Measurements from ENCODE around the gene PUM1. TPM values are rescaled to one million over a fixed set of nuclear protein-coding genes. Genes with fewer than 3 reads are reported as not detected.

Gene PUM1
- total RNA-seq, 1 donor from 2014 or later: 69.4 TPM

DNA sequence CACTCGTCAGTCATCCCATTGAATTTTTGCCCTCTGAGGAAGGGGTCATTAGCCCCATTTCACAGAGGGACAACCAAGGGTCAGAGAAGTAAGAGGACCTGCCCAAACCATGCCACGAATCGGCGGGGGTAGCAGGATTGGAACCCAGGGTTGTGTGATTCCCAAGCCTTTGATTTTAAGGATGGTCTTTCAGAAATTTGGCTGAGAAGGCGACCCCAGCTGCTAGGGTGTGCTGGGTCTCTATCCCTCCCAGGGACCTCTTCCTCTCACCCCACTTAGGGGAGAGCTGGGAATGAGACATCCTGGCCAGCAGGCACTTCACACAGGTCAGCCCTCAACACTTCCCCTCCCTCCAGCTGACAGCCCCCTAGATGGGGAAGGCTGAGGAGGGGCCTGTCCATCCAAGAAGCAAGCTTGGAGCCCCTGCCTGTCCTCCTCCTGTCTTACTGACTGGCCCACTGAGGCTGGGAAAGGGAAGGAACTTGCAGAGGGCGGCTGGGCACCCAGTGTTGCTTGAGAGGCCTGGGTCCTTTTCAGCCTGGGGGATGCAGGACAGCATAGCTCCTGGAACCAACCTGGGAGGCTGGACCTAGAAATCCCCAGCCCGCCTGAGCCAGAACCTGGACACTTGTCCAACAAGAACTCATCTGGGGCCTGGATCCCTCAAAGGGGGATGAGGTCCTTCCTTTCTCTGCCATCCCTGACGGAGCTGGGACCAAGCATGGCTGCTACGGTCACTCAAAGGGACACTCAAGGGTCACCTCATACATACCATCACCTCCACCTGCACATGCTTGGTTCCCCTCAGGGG lies 158.7 kb downstream of the PUM1 start:
- no peak for DNase-seq (ENCODE audit: low read depth, low spot score)

DNA sequence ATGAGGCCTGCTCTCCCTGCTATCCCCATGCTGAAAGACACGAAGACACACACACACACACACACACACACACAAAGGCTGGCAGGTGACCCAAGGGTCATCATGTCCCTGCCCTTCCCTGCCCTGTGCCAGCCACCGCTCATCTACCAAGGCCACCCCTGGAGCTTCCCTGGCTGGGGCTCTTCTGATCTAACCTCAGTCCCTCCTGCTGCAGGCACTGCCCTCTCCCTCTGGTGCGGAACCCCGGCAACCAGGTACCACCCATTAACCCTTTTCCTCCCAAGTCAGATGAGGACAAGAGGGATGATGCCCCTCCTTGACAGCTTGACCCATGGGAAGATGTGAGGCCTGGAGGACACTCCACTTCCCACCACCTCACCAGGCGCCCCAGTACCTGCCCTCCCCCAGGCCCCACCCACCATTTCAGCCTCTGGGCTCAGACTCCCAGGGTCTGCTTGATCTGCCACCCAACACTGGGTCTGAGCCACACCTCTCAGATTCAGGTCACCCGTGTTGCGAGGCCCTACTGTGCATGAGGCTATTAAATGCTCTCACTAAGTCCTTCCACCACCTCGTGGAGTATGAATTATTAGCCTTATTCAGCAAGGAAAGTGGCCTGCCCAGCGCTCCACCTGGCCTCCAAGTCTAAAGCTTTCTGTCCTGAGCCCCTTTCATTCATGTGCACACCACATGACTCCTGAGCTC lies 159.4 kb downstream of the PUM1 start:
- no peak for DNase-seq (ENCODE audit: low read depth, low spot score)

DNA sequence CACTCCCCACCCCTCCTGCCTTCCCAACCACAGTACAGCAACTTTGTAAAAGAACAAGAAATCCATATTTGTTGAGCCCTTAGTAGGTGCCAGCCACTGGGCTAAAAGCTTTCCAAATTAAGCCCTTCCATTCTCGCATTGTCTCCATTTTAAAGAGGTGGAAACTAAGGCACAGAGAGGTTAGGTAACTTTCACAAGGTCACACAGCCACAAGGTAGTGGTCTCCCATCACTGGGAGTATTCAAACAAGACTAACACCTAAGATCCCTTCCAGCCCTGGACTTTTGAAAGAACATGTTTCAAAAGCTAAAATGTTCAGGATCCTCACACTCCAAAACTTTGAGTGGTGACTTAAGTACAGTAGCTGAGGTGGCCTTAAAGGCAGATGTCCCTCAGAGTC lies 160.1 kb downstream of the PUM1 start:
- DNase-seq (ENCODE audit: low read depth, low spot score): no peak

DNA sequence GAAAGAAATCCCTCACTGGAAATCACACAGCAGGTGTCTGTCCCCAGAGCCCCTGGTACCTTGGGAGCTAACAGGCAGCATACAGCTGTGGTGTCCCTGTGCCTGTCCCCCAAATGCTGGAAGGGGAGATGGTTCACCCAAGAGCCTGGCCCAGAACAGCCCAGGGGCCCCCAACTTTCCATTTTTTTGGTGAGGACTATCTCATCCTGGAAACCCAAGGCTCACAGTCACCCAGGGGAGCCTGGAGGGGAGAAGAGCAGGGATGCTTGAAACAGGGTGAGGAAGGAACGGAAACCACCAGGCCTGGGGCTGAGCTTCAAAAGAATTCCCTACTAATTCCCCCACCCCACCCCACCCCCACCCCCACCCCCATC lies 160.6 kb downstream of the PUM1 start:
- no peak for DNase-seq (ENCODE audit: low read depth, low spot score)

DNA sequence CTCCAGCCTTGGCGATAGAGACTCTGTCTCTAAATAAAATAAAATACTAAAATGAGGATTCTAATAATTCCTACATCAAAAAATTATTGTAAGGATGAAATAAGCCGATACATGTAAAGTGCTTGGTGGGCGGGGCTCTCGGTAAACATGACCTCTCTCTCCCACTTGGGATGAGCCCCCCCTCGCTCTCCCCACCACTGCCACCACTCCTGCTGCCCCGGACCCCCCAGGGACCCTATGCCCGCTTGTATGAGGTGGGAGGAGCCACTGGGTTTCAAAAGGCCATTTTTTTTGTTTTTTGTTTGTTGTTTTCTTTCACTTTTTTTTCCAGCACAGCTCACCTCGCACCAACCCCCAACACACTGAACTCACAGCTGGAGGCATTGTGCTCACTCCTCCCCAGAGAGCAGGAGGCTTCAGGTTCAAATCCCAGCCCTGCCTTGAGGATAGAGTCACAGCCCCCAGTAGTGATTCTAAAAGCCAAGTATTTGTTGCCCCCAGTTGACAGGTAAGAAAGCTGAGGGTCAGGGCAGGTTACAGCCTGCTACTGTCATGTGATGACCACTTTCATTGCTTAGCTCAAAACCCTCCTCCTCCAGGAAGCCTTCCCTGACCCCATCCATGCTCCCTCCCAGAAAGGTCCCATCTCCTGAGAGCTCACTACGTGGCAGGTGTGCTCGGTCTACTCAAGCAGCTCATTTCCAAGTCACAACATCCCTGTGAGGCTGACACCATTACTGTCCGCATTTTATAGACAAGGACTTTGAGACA lies 161.1 kb downstream of the PUM1 start:
- no peak for DNase-seq (ENCODE audit: low read depth, low spot score)

DNA sequence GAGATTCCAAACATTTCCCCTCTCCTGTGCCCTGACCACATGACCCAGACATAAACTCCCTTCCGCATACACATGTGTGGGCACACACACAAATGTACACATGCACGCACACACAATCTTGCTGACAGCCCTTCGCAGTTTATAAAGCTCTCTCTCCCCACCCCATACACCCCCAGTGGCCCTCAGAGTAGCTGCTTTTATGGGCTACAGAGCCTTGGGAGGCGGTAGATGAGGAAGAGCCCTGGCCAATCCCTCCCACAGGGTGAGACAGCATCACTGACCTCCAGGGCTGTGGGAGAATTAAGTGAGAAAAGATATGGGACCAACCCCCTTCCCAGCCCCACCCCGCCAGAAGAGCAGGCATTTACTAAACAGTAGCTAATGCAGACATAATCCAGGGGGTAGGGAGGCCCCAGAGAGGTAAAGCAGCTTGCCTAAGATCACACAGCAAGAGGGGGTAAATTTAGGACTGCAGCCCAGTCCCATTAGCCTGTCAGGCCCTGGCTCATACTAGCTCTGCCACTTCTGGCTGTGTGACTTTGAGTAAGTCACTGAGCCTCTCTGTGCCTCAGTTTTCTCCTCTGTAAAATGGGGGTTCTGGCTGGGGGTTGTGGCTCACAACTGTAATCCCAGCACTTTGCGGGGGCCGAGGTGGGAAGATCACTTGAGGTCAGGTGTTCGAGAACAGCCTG lies 162.0 kb downstream of the PUM1 start:
- no peak for DNase-seq (ENCODE audit: low read depth, low spot score)

DNA sequence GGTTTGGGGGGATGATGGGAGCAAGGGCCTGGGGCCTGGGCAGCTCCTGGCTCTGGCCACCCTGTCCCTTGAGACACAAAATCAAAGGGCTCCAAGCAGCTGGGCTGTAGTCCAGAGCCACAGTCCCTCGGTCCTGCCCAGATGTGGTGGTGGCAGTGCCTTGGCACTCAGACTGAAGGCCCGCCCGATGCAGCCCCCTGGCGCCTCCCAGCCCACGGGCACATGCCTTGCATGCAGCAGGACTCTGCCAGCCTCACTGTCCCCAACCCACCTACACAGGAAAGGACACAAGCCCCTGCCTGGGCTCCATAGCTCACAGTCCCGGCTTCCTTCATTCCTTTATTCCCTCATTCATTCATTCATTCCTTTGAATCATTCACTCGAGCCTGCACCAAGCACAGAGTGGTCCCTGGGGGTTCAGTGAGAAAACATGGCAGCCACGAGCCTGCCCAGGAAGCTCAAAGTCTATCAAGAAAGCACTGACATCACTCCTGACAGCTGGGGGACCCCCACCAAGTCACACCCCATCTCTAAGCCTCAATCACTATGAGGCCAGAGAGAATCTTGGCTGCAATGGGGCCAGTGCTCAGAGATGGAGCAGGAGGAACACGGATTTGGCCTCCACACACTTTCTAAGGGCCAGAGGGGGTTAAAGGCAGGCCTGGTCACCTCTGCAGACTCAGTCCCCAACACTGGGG lies 162.8 kb downstream of the PUM1 start:
- DNase-seq (ENCODE audit: low read depth, low spot score): no peak

DNA sequence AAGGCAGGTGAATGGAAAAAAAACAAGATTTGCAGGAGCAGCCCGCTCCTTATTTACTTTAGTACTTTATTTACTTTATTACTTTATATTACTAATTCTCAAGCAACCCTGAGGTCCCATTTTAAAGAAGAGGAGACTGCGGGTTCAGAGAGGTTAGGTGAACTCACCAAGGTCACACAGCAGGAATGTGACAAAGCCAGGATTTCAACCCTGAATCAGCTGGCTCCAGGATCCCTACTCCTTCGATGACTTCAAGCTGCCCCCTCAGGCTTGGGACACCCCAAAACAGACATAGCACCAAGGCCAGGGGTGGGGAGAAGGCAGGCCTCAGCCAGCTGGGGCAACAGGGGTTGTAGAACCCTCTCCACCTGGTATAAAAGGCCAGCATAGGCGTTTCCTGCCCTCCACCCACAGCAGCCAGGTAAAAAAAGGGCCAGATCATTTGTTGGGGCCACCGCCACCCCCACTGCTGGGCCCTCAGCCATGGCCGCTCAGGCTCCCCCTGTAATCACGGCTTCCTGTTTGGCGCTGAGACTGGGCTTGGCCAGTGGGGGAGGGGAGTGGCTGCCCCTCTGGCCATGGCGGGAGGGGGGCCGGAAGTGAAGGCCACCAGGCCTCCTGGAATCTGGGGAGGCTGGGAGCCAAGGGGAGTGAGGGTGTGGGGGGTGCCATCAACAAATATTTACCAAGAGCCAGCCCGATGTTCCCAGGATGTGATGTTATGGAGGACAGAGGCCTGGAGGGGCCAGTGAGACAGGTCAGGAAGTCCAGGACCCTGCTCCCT lies 163.5 kb downstream of the PUM1 start:
- DNase-seq (ENCODE audit: low read depth, low spot score): no peak

DNA sequence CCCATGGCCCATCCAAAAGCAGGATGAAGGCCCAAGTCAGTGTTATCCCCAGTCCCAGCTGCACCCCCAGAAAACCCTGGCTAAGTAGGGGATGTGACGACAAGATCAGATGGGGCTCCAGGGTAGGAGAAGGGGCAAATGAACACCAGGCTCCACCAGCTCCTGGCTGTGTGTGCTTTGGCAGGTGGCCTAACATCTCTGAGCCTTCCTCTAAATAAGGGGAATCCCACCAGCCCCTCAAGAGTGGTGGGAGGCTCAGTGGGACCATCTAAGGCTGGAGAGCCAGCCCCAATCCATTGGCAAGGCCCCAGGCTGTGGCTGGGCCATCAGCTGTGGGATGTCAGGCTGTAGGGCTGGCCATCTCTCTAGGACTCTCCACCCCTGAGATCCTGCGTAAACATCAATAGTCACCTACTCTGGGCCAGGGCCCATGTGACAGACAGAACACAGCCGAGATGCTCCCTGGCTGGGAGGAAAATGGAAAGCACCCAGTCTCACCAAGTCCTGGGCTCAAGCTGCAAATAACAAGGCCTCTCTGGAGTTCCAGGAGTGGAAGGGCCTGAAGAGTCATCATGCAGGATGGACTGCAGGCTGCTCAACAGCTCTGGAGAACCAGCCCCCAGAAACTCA lies 164.5 kb downstream of the PUM1 start:
- DNase-seq (ENCODE audit: low read depth, low spot score): no peak

DNA sequence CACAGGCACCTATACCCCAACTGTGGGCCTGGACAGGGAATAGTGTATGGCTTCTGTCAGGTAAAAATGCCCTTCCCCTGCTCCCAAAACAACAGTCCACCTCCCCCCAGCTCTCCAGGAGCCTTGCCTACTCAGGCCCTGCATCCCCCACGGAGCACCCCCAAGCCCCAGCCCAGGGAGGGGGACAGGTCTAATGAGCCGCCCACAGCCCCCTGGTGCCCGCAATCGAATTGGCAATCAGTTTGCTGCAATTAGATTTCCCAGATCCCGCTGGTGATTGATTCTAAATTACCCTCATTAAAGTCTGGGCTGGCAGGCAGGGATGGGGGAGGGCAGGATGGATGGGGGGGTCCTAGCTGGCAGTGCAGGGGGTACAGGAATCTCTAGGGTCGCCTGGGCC lies 165.0 kb downstream of the PUM1 start:
- no peak for DNase-seq (ENCODE audit: low read depth, low spot score)

DNA sequence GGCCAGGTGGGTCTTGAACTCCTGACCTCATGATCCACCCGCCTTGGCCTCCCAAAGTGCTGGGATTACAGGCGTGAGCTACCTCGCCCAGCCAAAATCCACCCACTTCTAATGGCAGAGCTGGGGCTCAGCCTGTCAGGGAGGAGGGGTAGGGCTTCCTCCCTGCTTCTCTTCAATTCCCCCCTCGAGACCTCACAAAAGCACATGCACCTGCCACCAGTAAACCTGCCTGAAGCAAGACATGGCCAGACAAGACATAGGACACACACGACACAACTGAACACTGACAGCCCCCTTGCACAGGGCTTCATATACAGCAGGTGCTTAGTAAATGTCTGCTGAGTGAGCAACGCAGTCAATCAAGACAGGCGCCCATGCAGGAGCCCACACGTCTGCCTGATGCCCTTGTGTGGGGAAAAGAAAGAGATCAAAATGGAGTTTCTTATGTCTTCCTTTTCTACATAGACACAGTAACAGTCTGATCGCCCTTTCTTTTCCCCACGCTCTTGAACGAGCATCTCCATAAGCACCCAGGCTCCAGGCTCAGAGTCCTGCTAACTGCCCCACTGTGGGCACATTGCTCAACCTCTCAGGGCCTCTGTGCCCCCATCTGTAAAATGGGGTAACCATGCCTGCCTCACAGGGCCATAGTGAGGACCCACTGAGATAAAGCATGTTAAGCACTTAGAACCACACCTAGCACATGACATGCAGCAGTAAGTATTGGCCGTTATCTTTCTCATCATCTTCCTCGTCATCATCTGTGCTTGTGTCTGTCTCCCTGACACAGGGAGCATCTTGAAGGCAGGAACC lies 165.7 kb downstream of the PUM1 start:
- DNase-seq (ENCODE audit: low read depth, low spot score): no peak

DNA sequence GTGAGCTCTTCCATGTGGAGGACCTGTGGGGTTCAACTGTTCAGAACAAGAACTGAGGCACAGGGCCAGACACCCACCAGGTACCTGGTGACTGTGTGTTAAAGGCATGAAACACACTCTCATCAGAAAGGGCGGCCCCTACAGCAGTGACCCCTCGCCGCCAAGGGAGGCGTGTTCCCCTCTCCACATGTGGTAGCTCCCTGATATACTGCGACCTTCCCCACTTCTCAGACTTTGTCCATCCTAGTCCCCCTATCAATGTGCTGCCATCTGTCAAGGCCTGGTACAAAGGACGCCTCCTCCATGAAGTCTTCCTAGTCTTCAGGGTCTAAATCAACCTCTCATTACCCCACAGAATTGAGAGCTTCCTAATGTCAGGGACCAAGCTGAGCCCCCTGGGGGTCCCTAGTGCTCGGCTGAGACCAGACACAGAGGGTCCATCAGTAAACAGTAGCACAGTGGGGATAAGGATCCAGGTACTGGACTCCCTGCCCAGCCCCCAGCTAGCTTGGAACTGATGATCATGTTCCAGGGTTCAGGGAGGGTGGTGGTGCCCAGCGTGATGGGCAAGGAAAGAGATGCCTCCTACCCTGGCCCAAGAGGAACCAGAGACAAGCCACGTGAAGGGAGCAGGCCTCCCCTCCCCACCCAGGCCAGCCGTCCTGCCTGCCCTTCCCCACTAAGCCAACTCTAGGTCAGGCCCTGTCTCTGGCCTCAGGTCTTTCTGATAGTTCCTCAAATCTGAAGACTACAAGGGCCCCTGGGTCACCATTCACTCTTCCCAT lies 167.3 kb downstream of the PUM1 start:
- no peak for DNase-seq (ENCODE audit: low read depth, low spot score)

DNA sequence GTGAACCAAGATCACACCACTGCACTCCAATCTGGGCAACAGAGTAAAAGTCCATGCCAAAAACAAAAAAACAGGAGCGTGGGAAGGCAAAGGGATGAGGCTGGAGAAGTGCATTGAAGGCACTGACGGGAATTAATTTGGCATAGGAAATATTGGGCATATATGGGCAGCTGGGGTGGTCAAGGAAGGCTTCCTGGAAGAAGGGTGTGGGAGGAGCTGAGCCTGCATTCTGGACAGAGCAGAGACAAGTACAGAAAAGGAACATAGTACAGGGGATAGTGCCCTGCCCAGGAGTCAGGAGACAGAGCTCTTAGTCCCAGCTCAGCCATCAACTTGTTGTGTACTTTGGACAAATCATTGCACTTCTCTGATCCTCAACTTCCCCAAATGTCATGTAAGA lies 168.6 kb downstream of the PUM1 start:
- DNase-seq (ENCODE audit: low read depth, low spot score): no peak

DNA sequence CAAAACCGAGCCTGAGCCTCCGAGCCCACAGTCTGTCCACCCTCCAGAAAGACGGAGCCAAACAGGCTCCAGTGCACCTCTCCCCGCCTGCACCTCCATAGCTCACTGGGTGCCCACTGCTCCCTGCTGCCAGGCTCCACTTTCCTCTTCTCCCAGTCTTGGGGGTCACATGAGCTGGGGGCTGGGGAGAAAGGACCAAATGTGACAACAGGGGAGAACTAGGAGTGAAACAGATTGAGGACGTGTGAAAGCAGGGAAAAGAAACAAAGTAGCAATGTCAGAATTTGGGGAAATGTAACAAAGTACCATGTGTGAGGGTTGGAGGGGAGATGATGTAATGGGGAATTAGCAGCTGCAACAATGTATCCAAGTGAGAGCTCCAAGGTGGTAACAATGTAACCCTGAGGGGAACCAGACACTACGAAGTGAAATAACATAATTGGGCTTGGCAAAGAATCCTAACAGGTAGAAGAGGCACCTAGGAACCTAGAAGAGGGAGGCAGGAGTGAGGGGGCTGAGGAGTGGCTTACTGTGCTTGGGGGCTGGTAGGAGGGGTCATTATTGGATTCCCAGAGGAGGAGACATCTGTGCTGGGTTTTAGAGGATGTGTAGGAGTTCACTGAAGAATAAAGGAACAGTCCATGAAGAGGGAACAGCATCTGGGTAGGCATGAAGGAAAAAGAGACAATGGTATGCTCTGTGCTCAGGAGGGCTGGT lies 169.4 kb downstream of the PUM1 start:
- DNase-seq (ENCODE audit: low read depth, low spot score): no peak

DNA sequence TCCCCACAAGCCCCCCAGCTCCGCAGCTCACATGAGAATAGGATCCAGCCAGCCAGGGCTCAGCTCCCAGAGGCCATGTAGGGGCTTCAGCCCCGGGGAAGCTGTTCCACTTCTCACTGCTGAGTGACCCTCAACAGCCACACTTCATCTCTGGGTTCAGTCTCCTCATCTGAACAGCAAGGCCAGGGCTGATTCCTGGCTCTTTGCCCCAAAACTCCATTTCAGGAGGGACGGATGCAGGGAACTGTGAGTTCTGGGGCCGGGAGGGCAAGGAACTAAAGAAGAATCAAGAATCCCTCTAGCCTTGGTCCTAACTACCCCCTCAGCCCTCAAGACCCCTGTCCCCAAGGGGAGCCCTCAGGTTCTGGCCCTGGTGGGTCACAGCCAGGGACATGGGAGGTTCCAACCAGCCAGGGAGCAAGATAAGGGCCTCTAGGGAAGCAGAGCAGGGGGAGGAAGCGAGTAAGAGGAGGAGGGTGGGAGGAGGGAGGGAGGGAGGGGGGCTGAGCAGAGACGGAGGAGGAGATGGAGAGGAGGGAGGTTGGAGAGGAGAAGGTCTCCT lies 170.1 kb downstream of the PUM1 start:
- no peak for DNase-seq (ENCODE audit: low read depth, low spot score)

DNA sequence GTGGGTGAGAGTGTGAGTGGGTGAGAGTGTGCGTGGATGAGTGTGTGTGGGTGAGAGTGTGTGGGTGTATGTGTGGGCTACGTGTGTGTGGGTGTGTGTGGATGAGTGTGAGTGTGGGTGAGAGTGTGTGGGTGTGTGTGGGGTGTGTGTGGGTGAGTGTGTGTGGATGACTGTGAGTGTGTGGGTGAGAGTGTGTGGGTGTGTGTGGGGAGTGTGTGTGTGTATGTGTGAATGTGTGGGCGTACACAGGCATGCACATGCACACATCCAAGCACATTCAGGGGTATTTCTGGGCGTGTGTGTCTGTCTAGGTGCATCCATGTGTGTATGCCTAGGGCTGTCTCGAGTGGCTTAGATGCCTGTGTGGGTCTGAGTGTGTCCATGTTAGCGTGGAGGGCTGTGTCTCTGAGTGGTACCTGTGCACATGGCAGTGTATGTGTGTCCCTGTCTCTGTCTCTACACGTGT lies 171.0 kb downstream of the PUM1 start:
- no peak for DNase-seq (ENCODE audit: low read depth, low spot score)
